Activated CD4-positive, alpha-beta T cell treated with anti-CD3 and anti-CD28 coated beads, Interleukin-2, amount 50 U/mL, for 16 hours (primary cell): ENCODE data around the gene ACAD9.
"Not testable (repeated sequence)": the region's sequence is repeated elsewhere in the genome, so short reads cannot be mapped to it uniquely, and the experiment has no call there.

Source experiments
- DNase-seq: peaks from one replicate; pipeline ENCODE4 v3.0.0-alpha.2; 2020

The ACAD9 gene

DNA sequence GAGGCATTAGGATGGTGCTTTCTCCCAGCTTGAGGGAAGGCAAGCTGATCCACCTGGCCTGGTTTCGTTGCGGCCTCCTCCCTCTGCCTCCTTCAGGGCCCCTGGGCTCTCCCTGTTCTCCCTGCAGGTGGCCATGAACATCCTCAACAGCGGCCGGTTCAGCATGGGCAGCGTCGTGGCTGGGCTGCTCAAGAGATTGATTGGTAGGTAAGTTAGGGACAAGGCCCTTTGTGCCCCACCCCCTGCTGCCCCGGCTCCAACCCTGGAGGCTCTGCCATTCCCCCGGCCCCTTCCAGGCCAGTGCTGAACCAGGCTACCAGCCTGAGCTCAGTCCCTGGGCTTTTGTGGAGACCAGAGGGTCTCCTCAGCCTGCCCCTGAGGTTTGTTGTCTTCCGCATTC lies 23.0 kb downstream of the ACAD9 start:
- no peak for DNase-seq

DNA sequence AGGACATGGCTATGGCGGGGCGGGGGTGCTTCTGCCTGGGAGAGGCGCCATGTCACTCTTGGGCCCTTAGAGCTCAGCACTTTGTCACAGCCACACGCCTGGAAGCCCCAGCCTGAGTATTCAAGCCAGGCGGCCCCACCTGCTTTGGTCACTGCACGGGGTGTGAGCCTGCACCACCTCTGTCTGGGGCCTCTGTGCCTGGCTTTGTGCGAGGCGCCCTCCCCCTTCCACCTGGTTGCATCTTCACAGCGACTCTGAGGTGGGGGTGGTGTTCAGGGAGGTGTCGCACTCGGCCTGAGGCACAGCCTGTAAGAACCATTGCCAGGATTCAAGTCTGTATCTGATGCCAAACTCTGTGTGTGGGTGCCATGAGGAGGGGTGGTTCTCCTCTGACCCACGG lies 24.1 kb downstream of the ACAD9 start:
- DNase-seq: no peak

DNA sequence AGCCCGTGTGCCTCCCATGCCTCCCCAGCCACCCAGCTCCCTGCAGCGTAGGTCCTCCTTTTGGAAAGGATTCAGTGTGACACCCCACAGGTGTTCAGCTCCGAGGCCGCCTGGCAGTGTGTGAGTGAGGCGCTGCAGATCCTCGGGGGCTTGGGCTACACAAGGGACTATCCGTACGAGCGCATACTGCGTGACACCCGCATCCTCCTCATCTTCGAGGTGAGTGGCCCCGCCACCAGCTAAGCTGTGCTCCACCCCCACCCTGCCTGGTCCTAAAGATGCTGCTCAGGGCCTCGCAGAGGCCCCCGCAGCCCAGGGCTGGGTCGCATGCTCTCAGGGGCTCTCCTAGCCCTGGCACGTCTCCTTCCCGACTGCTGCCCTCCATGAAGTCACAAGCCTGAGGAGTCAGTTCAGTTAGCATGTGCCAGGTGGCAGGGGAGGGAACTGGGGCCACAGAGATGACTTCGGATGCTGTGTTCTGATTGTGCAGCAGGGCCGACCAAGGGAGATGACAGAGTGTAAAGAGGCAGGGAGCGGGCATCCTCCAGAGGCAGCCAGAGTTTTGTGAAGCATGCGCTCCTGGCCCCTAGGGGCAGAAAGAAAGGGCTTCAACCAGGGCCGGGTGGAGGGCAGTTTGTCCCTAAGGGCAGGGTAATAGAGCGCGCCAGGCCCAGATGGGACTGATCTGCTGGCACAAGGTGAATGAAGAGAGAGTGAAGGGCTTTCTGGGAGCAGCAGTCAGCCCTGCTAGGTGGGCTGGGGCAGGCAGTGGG lies 26.8 kb downstream of the ACAD9 start:
- DNase-seq: no peak

DNA sequence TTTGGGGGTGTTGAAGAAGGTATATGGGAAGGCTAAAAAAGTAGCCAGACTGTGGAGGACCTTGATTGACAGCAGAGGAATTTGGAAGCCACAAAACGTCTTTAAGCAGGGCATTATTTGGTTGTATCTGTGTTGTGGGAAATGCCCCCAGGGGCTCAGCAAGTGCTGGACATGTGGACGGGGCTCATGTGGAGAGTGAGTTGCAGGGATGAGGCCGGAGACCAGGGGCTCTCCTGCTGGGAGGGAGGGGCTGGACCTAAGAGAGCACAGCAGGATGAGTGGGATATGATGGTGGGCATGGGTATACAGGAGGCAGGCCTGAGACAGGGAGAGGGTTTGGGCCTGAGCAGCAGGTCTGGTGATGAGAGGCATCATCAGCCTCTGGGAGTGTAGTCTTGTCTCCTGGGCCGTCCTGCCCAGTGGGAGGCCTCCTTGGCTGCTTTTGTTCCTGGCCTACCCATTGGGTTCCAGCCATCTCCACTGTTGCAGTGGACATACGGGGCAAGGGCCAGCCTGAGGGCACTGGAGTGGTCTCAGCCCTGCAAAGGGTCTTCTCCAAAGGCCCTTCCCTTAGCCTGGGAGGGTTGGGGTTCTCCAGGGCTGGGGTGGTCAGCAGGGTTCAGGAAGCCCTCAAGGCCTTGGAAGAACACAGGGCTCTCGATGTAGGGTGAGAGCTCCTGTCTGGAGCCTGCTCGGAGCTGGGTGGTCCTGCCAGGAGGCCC lies 27.5 kb downstream of the ACAD9 start:
- DNase-seq: no peak

DNA sequence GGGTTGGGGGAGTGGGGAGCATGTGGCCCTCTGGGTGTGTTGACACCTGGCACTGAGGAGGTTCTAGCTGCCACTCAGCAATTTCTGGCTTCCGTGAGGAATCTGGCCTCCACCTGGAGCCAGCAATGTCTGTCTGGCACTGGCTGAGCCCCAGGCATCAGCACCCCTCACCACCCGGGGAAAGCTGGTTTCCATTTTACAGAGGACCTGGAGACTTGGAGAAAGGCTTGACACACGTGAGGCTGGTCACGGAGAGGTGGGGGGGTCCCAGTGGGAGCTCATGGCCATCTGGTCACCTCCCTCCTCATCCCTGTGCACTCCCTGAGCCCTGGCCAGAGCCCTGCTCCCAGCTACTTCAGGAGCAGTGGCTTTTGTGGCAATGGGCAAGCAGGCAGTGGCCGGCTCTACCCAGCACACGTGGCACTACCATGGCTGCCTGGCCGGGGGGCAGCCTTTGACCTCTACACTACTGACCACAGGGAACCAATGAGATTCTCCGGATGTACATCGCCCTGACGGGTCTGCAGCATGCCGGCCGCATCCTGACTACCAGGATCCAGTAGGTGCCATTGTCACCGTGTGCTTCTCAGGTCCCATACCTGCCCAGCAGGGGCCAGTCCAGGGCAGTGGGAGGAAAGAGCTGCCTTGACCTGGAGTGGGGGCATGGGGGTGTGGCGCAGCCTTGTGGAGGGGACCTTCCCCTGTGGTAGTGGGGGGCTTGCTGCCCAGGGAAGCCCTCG lies 28.5 kb downstream of the ACAD9 start:
- DNase-seq: no peak

DNA sequence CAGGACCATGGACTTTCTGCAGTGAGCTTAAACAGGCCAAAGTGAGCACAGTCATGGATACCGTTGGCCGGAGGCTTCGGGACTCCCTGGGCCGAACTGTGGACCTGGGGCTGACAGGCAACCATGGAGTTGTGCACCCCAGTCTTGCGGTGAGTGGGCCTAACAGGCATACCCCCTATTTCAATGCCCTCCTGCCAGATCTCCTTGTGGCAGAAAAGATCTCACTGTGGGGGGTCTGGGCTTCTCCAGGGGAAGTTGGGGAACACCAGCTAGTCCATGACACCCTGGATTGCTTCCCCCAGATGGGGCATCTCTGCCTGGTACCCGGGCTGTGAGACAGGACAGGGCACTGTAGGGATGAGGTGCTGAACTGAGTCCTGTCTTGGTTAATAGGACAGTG lies 29.5 kb downstream of the ACAD9 start:
- no peak for DNase-seq

DNA sequence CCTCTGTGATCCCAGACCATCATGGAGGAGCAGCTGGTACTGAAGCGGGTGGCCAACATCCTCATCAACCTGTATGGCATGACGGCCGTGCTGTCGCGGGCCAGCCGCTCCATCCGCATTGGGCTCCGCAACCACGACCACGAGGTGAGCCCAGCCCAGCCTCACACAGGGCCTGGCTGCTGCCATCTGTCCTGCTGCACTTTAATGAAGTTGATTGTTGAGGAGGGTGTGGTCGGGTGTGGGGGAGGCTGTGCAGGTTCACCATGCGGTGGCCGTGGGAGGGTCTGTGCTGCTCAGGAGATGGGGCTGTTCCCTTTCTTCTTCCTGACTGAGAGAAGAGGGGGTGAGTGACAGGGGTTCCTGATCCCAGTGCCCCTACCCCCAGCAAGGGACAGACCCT lies 30.6 kb downstream of the ACAD9 start:
- DNase-seq: no peak

DNA sequence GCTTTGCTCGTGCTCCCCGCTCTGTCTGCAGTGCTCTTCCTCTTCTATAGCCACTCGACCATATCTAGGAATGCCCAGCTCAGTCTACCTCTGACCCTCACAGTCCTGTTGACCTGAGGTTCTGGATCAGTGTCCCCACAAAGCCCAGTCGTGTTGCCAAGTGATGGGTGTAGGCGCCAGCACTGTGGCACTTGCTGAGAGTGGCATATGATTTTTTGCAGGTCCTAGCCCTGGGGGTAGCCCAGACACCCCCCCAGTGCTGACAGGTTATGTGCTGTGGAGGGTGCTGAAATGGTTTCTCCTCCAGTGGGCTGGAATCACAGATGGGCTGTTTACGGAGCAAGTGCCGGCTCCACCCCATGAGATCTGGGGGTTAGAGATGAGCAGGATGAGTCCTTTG lies 32.5 kb downstream of the ACAD9 start:
- no peak for DNase-seq

DNA sequence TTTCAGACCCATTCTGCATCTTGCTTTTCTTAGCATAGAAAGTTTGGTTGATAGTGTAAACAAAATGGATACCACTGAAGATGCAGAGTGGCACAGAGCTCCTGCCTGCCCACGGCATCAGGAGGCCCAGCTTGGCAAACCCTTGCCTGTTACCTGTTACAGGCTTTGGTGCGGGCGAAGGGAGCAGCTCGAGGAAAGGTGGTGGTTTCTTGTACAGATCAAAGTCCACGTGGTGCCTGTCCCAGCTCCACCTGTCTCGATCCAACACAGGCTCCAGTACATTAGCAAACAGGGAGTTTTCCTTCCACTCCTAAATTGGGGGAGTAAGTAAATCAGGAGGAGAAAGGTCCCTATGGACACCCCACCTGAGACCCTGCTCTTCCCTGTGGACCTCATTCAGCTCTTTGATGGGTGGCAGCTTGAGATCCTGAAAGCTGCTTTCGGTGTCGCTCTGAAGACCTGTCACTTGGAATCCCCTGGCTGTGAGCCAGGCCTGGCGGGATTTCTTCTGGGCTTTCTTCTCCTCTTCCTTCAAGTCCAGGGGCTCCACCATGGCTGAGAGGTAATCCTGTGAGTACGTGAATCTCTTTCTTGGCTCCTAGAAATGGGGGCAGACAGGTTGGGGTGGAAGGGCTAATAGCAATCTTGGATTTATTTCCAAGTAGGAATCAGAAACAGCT lies 35.7 kb downstream of the ACAD9 start:
- DNase-seq: no peak

DNA sequence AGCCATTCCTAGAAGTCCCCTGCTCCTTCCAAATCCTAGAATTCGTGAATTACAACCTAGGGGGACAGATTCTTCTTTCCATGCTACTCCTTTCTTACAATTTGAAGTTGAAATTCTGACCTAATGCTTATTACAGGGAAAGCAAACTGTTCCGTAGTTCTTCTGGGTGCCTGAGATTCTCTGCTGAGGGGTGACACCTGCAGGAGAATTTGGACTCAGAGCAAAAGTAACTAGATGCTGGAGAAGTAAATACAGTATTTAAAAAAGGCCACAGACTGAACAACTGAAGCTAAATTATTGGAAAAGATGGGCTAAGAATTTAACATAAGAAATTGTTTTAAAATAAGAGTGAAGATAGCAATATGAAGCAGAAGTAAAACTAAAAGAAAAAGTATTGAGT lies 37.9 kb downstream of the ACAD9 start:
- no peak for DNase-seq

DNA sequence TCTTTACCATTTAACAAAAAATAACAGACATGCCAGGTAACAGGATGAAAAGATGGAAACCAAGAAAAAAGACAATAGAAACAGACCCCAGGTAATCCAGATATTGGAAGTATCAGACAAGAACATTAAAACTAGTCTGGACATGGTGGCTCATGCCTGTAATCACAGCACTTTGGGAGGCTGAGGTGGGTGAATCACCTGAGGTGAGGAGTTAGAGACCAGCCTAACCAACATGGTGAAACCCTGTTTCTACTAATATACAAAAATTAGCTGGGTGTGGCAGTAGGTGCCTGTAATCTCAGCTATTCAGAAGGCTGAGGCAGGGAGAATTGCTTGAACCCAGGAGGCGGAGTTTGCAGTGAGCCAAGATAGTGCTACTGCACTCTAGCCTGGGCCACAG lies 40.6 kb downstream of the ACAD9 start:
- no peak for DNase-seq

DNA sequence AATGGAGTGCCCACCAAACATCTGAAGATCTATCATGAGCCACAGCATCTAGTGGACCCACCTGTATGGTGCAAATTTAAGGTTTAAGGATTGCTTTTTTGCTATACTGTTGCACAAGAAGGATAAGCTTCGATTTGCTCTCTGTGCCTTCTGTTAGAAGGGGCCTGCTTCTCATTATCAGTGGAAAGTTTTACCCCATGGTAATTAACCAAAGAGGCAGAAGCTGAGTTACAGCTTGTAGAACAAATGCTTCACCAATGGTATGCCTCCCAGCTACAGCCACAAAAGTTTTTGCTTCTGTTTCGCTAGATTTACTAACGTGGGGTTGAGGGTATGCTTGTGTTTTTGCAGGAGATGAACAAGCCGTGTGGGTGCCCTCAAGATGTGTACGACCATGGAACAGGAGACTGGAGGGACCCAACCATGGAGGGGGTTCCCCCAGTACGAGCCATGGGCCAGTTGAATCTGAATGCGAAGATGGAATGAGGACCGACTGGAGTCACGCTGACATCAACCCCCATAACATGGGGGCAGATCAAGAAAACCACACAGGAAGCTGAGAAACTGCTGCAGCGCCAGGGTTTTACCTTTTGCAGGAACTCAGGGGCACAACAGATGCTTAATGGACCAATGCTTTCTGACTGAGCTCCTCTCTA lies 43.5 kb downstream of the ACAD9 start:
- DNase-seq: peak; percentile 50

DNA sequence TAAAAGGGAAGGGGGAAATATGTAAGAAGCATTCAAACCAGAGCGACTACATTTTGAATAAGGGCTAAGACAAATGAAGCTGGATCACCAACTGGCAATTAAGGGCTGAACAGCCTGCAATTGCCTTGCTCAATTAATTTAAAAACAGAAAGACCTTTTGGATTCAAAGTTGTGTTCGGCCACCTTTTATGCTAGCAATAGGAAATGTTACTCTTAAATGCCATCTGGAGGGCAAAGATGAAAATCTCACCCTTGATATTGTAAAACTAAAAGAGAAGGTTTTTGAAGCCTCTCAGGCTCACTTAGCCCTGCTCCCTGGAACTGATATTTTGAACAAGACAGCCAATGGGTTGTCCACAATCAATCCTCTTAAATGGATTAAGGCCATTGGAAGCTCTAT lies 44.2 kb downstream of the ACAD9 start:
- peak; percentile 3 for DNase-seq

DNA sequence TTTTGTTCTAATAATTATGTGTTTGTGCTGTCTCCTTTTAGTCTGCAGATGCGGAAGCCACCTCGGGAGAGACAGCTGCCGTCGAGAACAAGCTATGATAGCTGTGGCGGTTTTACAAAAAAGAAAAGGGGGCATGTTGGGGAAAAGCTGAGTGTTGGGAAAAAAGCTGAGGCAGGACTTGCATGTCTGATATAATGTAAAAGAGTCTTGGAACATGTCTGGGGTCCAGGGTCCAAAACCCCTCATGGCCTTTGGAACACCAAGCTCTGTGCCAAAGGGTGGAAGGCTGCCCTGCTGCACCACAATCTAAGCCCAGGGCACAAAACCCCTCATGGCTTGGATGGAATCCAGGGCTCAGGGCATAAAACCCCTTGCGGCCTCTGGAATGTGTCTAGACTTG lies 44.6 kb downstream of the ACAD9 start:
- DNase-seq: not testable (repeated sequence)

DNA sequence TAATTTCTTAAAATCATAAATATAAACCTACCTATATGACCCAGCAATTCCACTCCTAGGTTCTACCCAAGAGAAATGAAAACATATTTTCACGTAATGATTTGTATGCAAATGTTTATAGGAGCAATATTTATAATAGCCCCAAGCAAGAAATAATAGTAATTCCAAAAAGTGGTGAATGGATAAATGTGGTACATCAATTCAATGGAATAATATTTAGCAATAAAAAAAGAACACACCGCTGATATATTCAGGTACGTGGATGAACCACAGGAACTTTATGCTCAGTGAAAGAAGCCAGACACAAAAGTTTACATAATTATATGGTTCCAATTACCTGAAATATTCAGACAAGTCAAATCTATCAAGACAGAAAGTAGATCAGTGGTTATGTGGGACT lies 49.9 kb downstream of the ACAD9 start:
- no peak for DNase-seq

DNA sequence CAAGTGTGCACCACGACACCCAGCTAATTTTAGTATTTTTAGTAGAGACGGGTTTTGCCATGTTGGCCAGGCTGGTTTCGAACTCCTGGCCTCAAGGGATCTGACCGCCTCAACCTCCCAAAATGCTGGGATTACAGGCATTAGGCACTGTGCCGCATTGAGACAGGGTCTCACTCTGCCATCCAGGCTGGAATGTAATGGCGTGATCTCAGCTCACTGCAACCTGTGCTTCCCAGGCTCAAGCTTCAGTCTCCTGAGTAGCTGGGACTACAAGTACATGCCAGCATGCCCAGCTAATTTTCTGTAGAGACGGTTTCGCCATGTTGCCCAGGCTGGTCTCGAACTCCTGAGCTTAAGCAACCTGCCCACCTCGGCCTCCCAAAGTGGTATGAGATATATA lies 51.6 kb downstream of the ACAD9 start:
- no peak for DNase-seq

DNA sequence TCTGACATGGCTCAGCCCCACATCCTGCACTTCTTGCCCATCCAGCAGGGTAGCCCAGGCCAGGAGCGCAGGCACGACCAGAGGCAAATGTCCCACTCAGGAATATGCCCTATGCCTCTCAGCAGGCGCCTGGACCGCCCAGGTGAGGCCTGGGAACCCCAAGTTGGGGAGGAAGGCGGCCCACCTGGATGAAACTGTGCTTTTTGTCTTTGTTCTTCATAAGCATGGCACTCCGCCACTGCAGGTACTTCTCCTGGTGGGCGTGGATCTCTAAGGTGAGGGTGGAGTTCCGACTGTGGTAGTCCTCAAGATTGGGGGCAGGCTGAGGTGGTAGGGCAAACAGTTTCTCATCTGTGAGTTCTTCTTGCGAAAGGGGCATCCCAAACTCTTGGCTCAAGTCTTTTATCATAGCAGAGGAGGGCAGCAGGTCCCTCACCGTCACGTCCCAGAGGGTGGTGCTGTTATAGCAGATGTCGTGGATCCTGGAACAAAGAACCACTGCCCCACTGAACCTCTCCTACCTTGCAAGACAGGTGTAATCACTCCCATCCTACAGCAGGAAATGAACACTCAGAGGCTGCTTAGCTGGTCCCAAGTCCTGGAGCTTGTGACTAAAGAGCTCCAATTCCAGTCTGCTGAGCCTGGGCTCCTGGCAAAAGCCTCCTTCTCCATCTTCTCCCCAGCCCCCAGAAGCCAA lies 53.2 kb downstream of the ACAD9 start:
- DNase-seq: no peak

DNA sequence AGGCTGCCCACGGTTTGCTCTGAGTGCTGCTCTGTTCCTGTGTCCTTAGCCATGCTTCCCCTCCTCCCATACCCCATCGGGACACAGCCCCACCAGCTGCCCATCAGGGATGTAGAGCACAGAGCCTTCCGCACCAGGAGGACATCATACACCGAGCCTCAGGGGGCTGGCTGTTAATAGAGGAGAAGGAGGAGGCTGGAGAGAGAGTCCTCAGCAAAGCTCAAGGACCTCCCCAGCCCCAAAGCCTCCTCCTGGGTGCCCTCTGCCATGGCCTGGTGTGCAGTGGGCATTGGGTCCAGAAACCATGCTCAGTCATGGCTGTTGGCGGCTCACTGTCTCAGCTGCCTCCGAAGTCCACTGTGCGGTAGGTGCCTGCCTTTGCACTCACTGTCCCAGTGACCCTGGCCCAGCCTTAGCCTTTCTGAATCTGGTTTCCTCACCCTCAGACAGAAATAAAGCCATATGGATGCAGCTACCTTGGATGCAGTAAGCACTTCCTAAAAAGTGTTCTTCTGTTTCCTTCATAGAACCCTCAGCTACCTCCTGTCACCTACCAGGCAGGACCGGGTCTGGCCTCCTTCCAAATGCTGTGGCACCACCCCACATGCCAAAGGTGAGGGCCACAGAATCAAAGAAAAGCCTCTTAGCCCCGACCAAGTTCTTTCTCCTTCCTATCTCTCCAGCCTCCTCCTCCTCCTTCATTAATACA lies 53.9 kb downstream of the ACAD9 start:
- no peak for DNase-seq

DNA sequence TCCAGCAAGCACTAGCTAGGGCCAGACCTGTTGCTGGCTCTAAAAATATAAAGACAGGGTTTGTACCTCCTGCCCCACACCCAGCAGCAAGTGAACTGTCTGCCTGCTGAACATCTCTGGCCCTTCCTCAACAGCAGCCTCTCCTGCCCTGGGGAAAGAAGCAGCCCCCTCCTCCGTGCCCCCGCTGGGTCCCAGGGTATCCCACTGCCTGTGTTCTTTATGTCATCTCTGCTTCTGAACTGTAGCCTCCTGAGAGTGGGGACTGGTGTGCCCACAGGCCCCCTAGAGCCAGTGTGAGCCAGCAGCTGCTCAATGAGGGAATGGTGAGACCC lies 54.5 kb downstream of the ACAD9 start:
- DNase-seq: no peak

DNA sequence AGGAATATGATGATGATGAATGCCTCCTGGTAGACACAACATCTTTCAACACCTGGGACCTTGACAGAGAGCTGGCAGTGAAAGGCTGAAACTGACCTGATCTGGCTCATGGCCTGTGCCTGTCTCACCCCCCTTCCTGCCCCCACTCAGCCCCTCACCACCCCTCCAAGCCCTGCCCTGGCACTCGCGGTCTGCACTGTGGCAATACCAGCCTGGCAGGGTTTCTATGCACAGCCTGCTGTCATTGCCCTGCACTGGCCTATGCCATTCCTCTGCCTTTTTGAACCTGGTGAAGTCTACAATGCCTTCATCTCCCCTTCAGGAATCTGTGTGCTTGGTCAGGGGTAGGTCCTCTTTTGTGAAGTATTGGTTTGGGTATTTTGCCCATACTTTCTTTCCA lies 56.5 kb downstream of the ACAD9 start:
- no peak for DNase-seq

DNA sequence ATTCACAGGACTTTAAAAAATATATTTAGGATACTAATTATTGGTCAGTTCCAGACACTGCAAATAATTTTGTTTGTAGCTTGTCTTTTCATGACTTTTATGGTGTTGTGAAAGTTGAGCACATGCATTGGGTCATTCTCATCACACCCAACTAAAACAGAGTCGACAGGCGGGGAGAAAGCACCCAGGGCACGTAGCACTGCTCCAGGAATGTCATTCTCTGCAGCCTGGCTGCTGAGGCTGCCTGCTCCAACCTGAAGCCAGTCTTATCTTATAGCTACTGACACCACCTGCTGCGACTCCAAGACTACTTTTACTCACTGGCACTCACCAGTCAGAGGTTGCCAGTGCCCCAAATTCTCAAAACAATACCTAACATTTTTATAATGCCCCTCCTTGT lies 56.9 kb downstream of the ACAD9 start:
- no peak for DNase-seq

DNA sequence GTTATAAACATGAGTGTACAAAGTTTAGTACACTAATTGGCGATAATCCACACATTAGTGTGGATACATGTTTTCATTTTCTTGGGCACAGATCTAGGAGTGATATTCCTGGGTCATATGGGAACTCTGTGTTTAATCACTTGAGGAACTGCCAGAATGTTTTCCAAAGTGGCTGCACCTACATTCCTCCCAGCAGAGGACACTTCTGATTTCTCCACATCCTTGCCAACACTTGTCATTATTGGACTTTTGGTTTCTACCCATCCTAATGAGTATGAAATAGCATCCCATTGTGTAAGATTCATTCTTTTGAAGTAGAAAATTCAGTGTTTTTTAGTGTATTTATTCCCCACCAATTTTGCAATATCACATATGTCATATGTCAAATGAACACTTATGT lies 60.8 kb downstream of the ACAD9 start:
- DNase-seq: no peak
